ENCODE measurements around the gene PRICKLE4. TPM values are rescaled to one million over a fixed set of nuclear protein-coding genes. Genes with fewer than 3 reads are reported as not detected.

The PRICKLE4 gene
- total RNA-seq, 4 donors from 2014 or later: 5.1 to 11.4 (median 10.8) TPM

DNA sequence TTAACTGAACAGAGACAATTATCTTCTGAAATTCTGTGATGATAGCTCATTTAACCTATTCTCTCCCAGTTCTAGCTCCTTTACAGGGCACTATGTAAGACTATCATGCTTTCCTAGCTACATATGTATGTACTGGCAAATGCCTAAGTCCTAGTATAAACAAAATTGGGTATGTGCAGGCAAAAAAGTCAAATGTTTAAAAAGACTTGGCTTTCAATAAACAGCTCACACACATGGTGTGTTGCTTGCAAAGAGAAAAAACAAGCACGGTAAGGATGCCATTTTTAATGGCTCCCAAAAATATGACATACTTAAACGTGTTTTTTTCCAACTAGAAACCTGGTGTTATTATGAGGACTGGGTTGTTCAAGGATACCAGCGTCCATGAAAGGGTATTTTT lies 51.7 kb downstream of the PRICKLE4 start:
- intact Hi-C loops (cut with DNase I): no loop called here
- Histone ChIP-seq H3K27ac (no peak overlapping the region), H3K4me1 (no peaks in the 10 kb centered on the region), H3K9me3 (no peaks in the 10 kb centered on the region), H3K36me3 (no peaks in the 10 kb centered on the region), H3K4me3 (no peak overlapping the region), H3K27me3 (no peaks in the 10 kb centered on the region)
- WGBS, 2 donors: 77 to 83% methylated on average over 3 of the region's 3 CpGs
- TF ChIP-seq POLR2A (IDR thresholded peaks at IDR 0.05): no peak
- TF ChIP-seq, protein P1, sequence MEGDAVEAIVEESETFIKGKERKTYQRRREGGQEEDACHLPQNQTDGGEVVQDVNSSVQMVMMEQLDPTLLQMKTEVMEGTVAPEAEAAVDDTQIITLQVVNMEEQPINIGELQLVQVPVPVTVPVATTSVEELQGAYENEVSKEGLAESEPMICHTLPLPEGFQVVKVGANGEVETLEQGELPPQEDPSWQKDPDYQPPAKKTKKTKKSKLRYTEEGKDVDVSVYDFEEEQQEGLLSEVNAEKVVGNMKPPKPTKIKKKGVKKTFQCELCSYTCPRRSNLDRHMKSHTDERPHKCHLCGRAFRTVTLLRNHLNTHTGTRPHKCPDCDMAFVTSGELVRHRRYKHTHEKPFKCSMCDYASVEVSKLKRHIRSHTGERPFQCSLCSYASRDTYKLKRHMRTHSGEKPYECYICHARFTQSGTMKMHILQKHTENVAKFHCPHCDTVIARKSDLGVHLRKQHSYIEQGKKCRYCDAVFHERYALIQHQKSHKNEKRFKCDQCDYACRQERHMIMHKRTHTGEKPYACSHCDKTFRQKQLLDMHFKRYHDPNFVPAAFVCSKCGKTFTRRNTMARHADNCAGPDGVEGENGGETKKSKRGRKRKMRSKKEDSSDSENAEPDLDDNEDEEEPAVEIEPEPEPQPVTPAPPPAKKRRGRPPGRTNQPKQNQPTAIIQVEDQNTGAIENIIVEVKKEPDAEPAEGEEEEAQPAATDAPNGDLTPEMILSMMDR (IDR thresholded peaks at IDR 0.05): no peak
- DNase-seq: no peak

DNA sequence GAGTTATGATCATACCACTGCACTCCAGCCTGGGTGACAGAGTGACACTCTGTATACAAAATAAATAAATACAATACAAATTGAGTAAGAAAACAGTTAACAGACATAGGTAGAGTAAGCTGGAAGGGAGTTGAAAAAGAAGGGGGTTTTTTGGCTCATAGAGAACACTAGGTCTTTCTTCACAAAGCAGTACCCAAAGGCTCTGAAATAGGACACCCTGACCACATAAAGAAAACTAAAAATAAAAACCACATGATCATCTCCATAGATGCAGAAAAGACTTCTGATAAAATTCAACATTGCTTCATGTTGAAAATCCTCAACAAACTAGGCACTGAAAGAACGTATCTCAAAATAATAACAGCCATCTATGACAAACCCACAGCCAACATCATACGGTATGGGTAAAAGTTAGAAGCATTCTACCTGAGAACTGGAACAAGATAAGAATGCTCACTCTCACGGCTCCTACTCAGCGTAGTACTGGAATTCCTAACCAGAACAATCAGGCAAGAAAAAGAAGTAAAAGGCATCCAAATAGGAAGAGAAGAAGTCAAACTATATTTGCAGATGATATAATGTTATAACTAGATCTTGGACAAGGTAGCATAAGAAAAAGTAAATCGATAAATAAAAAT lies 55.6 kb downstream of the PRICKLE4 start:
- H3K27ac ChIP-seq: no peak overlapping the region
- intact Hi-C loops (cut with DNase I): no loop called here
- H3K9me3 ChIP-seq: no peaks in the 10 kb centered on the region
- H3K36me3 ChIP-seq: no peaks in the 10 kb centered on the region
- no peak overlapping the region for H3K4me3 ChIP-seq
- 87 to 91% methylated on average over 5 of the region's 5 CpGs for WGBS, 2 donors
- no peaks in the 10 kb centered on the region for H3K27me3 ChIP-seq
- TF ChIP-seq, protein P1 (IDR thresholded peaks at IDR 0.05): no peak
- TF ChIP-seq POLR2A (IDR thresholded peaks at IDR 0.05): no peak
- no peaks in the 10 kb centered on the region for H3K4me1 ChIP-seq
- no peak for DNase-seq

DNA sequence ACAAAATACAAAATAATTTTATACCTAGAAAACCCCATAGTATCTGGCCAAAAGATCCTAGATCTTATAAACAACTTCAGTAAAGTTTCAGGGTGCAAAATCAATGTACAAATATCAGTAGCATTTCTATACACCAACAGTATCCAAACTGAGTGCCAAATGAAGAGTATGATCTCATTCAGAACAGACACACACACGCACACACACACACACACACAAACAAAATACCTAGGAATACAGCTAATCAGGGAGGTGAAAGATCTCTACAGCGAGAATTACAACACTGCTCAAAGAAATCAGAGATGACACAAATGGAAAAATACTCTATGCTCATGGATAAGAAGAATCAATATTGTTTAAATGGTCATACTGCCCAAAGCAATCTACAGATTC lies 56.1 kb downstream of the PRICKLE4 start:
- WGBS, 2 donors: 87 to 92% methylated on average over 2 of the region's 2 CpGs

More for the DNA sequence above, 56.1 kb downstream of the PRICKLE4 start:
- DNase-seq: no peak
- Histone ChIP-seq H3K27ac (no peak overlapping the region), H3K9me3 (no peaks in the 10 kb centered on the region), H3K4me3 (no peak overlapping the region), H3K4me1 (no peaks in the 10 kb centered on the region), H3K27me3 (no peaks in the 10 kb centered on the region), H3K36me3 (no peaks in the 10 kb centered on the region)
- TF ChIP-seq POLR2A (IDR thresholded peaks at IDR 0.05): no peak
- TF ChIP-seq, protein P1 (IDR thresholded peaks at IDR 0.05): no peak
- intact Hi-C loops (cut with DNase I): no loop called here

Small RNAs within 50 kb of the gene (small RNA-seq; reads per million reads assigned to genes)
- 0 reads per million in 4 donors for gene AL365205.2
- gene AL365205.3: 0 reads per million in 4 donors
- gene RF00393: 0 reads per million in 4 donors

Other genes starting within 250 kb of the PRICKLE4 start
- 10 to 100 TPM in 1 of 4 donors, 1 to 10 TPM in 3; 2.2 to 10.3 (median 6.8) TPM for gene FOXP4, start 234.4 kb upstream of the PRICKLE4 start, total RNA-seq
- gene MDFI, start 142.3 kb upstream of the PRICKLE4 start, total RNA-seq: 100 to 1,000 TPM in 1 of 4 donors, 10 to 100 TPM in 3; 50.5 to 105 (median 81.8) TPM
- gene TFEB, start 45.2 kb upstream of the PRICKLE4 start, total RNA-seq: 10 to 100 TPM in 3 of 4 donors, 1 to 10 TPM in 1; 7.0 to 17.5 (median 13.4) TPM
- under 1 TPM in 1 of 4 donors, not detected in 3; 0.95 TPM for gene PGC, start 33.4 kb upstream of the PRICKLE4 start, total RNA-seq
- 1 to 10 TPM in 2 of 4 donors, under 1 TPM in 2; 0.31 to 5.5 (median 1.5) TPM for gene FRS3, start 882 bp upstream of the PRICKLE4 start, total RNA-seq
- 100 to 1,000 TPM; 116 to 182 (median 150) TPM for gene TOMM6, start 6.9 kb downstream of the PRICKLE4 start, total RNA-seq
- 1 to 10 TPM; 1.4 to 2.7 (median 1.8) TPM for gene USP49, start 114.6 kb downstream of the PRICKLE4 start, total RNA-seq
- 10 to 100 TPM in 3 of 4 donors, 1 to 10 TPM in 1; 6.9 to 18.7 (median 15.0) TPM for gene MED20, start 140.4 kb downstream of the PRICKLE4 start, total RNA-seq
- 10 to 100 TPM in 3 of 4 donors, 1 to 10 TPM in 1; 6.3 to 19.4 (median 13.0) TPM for gene BYSL, start 140.7 kb downstream of the PRICKLE4 start, total RNA-seq
- 100 to 1,000 TPM in 1 of 4 donors, 10 to 100 TPM in 3; 38.1 to 142 (median 46.5) TPM for gene CCND3, start 161.0 kb downstream of the PRICKLE4 start, total RNA-seq

All from esophagus squamous epithelium (tissue), 5 donors.